Smooth muscle cell (in vitro differentiated cells): ENCODE results near the gene VAMP4. TPM values are rescaled to one million over a fixed set of nuclear protein-coding genes. Genes with fewer than 3 reads are reported as not detected.
"Not testable (repeated sequence)": the region's sequence is repeated elsewhere in the genome, so short reads cannot be mapped to it uniquely, and the experiment has no call there.

Source experiments
- DNase-seq: peaks from one replicate; lab custom pipeline; 2025; ENCODE audit not compliant: unreplicated experiment; lab: John Stamatoyannopoulos, UW
- H2AFZ ChIP-seq: fragments of 200-600 bp; sonication (generic); 2 replicates; pipeline ENCODE4 v1.6.0; 2016; ENCODE audit warnings: antibody characterized with exemption, low read depth, mild to moderate bottlenecking
- H3F3A ChIP-seq: fragments of 200-600 bp; sonication (generic); 2 replicates; pipeline ENCODE4 v1.6.0; 2017; ENCODE audit warnings: antibody characterized with exemption, low read depth
- H3K27ac ChIP-seq: fragments of 200-600 bp; sonication (generic); 2 replicates; pipeline ENCODE4 v1.5.1; 2016; ENCODE audit warnings: low read depth, mild to moderate bottlenecking
- H3K27me3 ChIP-seq: fragments of 200-600 bp; sonication (generic); 2 replicates; pipeline ENCODE4 v1.6.1; 2016; ENCODE audit warnings: low read depth, mild to moderate bottlenecking
- H3K36me3 ChIP-seq: fragments of 200-600 bp; sonication (generic); 2 replicates; pipeline ENCODE4 v1.5.1; 2016; ENCODE audit warnings: low read depth
- H3K4me1 ChIP-seq: fragments of 200-600 bp; sonication (generic); 2 replicates; pipeline ENCODE4 v1.5.1; 2016; ENCODE audit warnings: low read depth
- H3K4me2 ChIP-seq: fragments of 200-600 bp; sonication (generic); 2 replicates; pipeline ENCODE4 v1.6.0; 2016; ENCODE audit warnings: mild to moderate bottlenecking
- H3K4me3 ChIP-seq: fragments of 200-600 bp; sonication (generic); 2 replicates; pipeline ENCODE4 v1.5.1; 2016; ENCODE audit warnings: mild to moderate bottlenecking
- H3K79me2 ChIP-seq: fragments of 200-600 bp; sonication (generic); 2 replicates; pipeline ENCODE4 v1.6.0; 2016; ENCODE audit warnings: low read depth, mild to moderate bottlenecking
- H3K9ac ChIP-seq: fragments of 200-600 bp; sonication (generic); 2 replicates; pipeline ENCODE4 v1.6.0; 2016; ENCODE audit warnings: low read depth
- H3K9me3 ChIP-seq: fragments of 200-600 bp; sonication (generic); replicated peaks from 2 replicates; pipeline ENCODE4 v1.5.1; 2016; ENCODE audit warnings: low read depth
- H4K20me1 ChIP-seq: fragments of 200-600 bp; sonication (generic); 2 replicates; pipeline ENCODE4 v1.6.0; 2016; ENCODE audit warnings: low read depth
- WGBS: methylation state at CpG from one replicate; pipeline ENCODE4 v1.1.7; 2016; ENCODE audit warnings: low lambda C conversion rate; 5-methylcytosine and 5-hydroxymethylcytosine counted together
- polyA plus RNA-seq: library from polyadenylated mRNA; unstranded; fragments of >200 nt; fragmentation: Nextera tagmentation; extraction: Ambion mirVana; gene quantifications from 2 replicates; pipeline ENCODE4 v1.2.1, GENCODE V29; 2016
- total RNA-seq: library from RNA; depleted of rRNA; stranded (reverse); fragments of >200 nt; gene quantifications from 2 replicates; pipeline ENCODE4 v1.2.3, GENCODE V29; 2014
- TF ChIP-seq, protein P1 (sequence below): fragments of 200-600 bp; sonication (generic); IDR thresholded peaks from 2 replicates; pipeline ENCODE4 v1.5.1; 2017; ENCODE audit warnings: borderline replicate concordance, mild to moderate bottlenecking, antibody characterized with exemption; ENCODE audit not compliant: insufficient read depth, poor library complexity, severe bottlenecking

VAMP4 gene
- total and polyA plus RNA-seq, 2 experiments from 2014 or later = 15.2 to 17.4 TPM

DNA sequence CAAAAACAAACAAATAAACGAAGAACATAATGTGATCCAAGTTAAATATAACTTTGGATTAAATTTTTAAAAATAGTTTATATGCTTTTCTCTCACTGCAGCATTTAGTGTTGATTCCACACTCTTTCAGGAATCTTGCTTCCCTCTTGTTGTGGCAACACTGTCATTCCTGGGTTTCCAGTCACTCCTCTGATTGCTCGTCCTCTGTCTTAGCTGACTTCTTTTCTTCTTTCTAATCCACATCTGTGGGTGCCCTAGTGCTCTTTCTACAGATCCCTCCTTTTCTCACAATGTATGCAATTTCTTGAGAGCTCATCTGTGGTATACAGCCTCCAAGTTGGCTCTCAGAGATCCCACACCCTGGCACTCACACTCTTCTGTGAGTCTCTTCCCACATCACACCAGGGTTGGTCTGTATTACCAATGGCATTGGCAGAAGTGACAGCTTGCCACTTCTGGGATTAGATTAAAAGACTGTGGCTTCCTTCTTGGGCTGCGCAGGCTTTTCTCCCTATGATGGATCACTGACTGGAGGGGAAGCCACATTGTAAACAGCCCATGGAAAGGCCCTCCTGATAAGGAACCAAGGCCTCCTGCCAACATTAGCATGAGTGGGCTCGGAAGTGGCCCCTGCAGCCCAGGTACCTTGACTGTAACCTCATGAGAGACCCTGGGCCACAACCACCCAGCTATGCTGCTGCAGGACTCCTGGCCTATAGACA lies 77.8 kb downstream of the VAMP4 start:
- Histone ChIP-seq H3F3A (no peaks in the 10 kb centered on the region), H3K4me1 (no peaks in the 10 kb centered on the region), H3K27ac (no peak overlapping the region), H3K9ac (no peak overlapping the region), H3K27me3 (no peaks in the 10 kb centered on the region), H3K9me3 (no peaks in the 10 kb centered on the region), H3K4me2 (no peak overlapping the region), H3K4me3 (no peak overlapping the region), H3K79me2 (no peaks in the 10 kb centered on the region), H4K20me1 (no peaks in the 10 kb centered on the region), H3K36me3 (no peaks in the 10 kb centered on the region), H2AFZ (no peak overlapping the region)
- 65% methylated on average over 4 of the region's 4 CpGs for WGBS
- TF ChIP-seq, protein P1, sequence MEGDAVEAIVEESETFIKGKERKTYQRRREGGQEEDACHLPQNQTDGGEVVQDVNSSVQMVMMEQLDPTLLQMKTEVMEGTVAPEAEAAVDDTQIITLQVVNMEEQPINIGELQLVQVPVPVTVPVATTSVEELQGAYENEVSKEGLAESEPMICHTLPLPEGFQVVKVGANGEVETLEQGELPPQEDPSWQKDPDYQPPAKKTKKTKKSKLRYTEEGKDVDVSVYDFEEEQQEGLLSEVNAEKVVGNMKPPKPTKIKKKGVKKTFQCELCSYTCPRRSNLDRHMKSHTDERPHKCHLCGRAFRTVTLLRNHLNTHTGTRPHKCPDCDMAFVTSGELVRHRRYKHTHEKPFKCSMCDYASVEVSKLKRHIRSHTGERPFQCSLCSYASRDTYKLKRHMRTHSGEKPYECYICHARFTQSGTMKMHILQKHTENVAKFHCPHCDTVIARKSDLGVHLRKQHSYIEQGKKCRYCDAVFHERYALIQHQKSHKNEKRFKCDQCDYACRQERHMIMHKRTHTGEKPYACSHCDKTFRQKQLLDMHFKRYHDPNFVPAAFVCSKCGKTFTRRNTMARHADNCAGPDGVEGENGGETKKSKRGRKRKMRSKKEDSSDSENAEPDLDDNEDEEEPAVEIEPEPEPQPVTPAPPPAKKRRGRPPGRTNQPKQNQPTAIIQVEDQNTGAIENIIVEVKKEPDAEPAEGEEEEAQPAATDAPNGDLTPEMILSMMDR = no peak
- DNase-seq = no peak

DNA sequence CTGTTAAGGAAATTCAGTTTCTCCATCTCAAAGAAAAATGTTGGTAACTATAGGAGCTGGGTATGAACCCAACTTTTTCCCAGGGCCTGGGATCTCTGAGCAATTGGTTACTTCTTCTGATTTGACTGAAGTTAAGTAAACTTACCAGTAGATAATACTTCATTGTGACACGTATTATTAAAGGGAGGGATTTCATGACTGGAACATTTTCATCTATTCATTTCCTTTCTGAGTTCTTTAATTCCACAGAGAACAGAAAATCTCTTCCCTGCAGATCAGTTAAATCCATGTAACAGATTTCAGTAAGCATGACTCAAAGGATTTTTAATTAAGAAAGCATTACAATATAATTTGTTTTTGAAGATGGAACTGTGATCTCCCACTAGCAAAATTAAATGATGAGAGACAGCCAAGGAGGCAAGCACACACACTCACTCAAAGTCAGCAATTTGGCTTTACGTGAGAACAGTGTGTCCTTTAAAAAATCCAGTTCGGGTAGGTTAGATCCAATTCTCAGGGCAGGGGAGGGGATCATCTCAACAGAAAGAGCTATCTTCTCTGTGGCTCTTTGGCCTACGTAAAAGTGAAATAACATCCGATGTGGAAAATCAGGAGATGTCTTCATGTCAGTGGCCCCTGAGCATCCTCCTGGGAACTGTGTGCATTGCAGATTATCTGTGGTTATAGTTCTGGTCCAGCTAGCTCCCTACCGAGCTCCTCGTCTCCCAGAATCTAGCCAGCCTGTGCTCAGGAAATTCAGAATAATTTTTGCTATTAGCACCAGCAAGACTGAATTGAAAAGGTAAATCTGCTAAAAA lies 78.6 kb downstream of the VAMP4 start:
- no peaks in the 10 kb centered on the region for H3F3A ChIP-seq
- WGBS = 92% methylated on average over 7 of the region's 7 CpGs
- H2AFZ ChIP-seq = no peak overlapping the region
- no peak overlapping the region for H3K27ac ChIP-seq
- TF ChIP-seq, protein P1 = no peak
- no peak overlapping the region for H3K9ac ChIP-seq
- H3K79me2 ChIP-seq = no peaks in the 10 kb centered on the region
- H3K4me2 ChIP-seq = no peak overlapping the region
- no peak overlapping the region for H3K4me3 ChIP-seq
- H3K9me3 ChIP-seq = no peaks in the 10 kb centered on the region
- no peaks in the 10 kb centered on the region for H3K27me3 ChIP-seq
- no peaks in the 10 kb centered on the region for H3K36me3 ChIP-seq
- DNase-seq = no peak
- no peaks in the 10 kb centered on the region for H3K4me1 ChIP-seq
- no peaks in the 10 kb centered on the region for H4K20me1 ChIP-seq

GRCh38 chr1:171661076-171661650 lies 80.7 kb downstream of the VAMP4 start:
- Histone ChIP-seq H3K9me3 (no peaks in the 10 kb centered on the region), H3K4me3 (no peak overlapping the region), H3K9ac (no peak overlapping the region), H4K20me1 (no peaks in the 10 kb centered on the region), H3K27ac (no peak overlapping the region), H3F3A (no peaks in the 10 kb centered on the region), H3K79me2 (no peaks in the 10 kb centered on the region), H3K27me3 (no peaks in the 10 kb centered on the region), H3K4me2 (peak overlapping the region; percentile 1), H3K4me1 (no peaks in the 10 kb centered on the region), H2AFZ (no peak overlapping the region), H3K36me3 (no peaks in the 10 kb centered on the region)
- DNase-seq = no peak
- TF ChIP-seq, protein P1 = no peak
- WGBS = 79% methylated on average over 5 of the region's 5 CpGs

DNA sequence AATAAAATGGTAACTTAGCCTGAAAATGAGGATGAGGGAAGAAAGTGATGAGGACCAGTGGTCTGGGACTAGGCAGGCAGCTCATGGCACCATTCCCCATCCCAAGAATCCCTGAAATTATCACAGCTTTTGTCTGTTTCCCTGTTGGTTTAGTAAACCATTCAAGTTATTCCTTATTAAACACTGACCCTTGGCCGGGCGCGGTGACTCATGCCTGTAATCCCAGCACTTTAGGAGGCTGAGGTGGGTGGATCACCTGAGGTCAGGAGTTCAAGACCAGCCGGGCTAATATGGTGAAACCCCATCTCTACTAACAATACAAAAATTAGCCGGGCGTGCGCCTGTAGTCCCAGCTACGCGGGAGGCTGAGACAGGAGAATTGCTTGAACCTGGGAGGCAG lies 85.7 kb downstream of the VAMP4 start:
- H3K27ac ChIP-seq, H3K4me1 ChIP-seq, H3K4me2 ChIP-seq, H3K36me3 ChIP-seq, DNase-seq, H3K9ac ChIP-seq, H3F3A ChIP-seq, H3K27me3 ChIP-seq, H3K79me2 ChIP-seq, H3K9me3 ChIP-seq, H3K4me3 ChIP-seq, H4K20me1 ChIP-seq, H2AFZ ChIP-seq: not testable (repeated sequence)
- 91% methylated on average over 9 of the region's 9 CpGs for WGBS
